ELR (cell line): ENCODE results near the gene SRGN.
"Not testable (repeated sequence)": the region's sequence is repeated elsewhere in the genome, so short reads cannot be mapped to it uniquely, and the experiment has no call there.

Source experiments
- DNase-seq: peaks from one replicate; pipeline ENCODE4 v3.0.0-alpha.2; 2015; ENCODE audit warnings: low read depth

The SRGN gene

DNA sequence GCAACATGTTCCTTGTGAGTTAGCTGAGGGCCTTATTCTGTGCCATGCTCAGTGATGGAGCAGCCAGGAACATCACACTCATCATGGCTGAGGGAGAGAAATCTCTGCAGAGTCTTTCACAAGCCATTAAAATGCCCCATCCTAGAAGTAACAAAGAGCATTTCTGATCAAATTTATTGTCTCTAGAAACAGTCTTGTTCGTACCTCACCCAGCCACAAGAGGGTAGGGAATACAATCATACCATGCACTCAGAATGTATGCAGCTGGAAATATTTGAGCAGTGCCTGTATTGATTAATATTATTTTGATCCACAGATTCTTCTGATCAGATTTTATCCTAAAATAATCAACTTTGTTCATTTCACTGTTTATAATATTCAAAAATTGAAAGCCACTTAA is 53.4 kb downstream of the SRGN start:
- no peak for DNase-seq

DNA sequence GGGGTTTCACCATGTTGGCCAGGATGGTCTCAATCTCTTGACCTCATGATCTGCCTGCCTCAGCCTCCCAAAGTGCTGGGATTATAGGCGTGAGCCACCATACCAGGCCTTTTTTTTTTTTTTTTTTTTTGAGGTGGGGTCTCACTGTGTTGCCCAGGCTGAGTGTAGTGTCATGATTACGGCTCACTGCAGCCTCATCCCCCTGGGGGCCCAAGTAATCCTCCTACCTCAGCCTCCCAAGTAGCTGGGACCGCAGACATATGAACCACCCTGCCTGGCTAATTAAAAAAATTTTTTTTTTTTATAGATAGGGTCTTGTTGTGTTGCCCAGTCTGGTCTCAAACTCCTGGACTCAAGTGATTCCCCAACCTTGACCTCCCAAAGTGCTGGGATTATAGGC is 54.2 kb downstream of the SRGN start:
- DNase-seq = not testable (repeated sequence)

GRCh38 chr10:69142983-69143382 is 55.1 kb downstream of the SRGN start:
- DNase-seq = no peak

GRCh38 chr10:69145329-69145728 is 57.4 kb downstream of the SRGN start:
- no peak for DNase-seq

DNA sequence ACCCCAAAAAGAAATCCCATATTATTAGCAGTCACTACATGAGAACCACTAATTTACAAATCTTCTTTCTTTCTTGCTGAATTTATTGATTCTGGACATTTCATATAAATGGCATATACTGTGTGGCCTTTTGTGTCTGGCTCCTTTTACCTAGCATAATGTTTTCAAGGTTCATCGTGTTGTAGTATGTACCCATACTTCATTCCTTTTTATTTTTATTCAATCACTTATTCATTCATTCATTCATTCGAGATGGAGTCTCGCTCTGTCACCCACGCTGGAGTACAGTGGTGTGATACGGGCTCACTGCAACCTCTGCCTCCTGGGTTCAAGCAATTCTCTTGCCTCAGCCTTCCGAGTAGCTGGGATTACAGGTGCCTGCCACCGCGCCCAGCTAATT is 58.0 kb downstream of the SRGN start:
- no peak for DNase-seq

GRCh38 chr10:69146759-69147158 is 58.9 kb downstream of the SRGN start:
- DNase-seq = no peak

DNA sequence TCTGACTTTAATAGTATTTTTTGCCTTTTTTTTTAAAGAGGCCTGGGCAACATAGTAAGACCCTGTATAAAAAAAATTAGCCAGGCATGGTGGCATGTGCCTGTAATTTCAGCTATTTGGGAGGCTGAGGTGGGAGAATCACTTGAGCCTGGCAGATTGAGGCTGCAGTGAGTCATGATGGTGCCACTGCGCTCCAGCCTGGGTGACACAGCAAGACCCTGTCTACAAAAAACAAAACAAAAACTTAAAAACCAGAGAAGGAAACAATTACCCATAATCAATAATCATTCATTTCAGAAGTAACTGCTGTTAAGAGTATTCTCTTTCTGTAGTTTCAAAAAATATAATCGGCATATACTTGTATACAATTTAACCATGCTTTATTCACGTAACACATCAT is 64.1 kb downstream of the SRGN start:
- no peak for DNase-seq

GRCh38 chr10:69153227-69153626 is 65.3 kb downstream of the SRGN start:
- no peak for DNase-seq
